ENCODE measurements around the gene SLC6A8.
"Not testable (repeated sequence)": the region's sequence is repeated elsewhere in the genome, so short reads cannot be mapped to it uniquely, and the experiment has no call there.

Gene SLC6A8

DNA sequence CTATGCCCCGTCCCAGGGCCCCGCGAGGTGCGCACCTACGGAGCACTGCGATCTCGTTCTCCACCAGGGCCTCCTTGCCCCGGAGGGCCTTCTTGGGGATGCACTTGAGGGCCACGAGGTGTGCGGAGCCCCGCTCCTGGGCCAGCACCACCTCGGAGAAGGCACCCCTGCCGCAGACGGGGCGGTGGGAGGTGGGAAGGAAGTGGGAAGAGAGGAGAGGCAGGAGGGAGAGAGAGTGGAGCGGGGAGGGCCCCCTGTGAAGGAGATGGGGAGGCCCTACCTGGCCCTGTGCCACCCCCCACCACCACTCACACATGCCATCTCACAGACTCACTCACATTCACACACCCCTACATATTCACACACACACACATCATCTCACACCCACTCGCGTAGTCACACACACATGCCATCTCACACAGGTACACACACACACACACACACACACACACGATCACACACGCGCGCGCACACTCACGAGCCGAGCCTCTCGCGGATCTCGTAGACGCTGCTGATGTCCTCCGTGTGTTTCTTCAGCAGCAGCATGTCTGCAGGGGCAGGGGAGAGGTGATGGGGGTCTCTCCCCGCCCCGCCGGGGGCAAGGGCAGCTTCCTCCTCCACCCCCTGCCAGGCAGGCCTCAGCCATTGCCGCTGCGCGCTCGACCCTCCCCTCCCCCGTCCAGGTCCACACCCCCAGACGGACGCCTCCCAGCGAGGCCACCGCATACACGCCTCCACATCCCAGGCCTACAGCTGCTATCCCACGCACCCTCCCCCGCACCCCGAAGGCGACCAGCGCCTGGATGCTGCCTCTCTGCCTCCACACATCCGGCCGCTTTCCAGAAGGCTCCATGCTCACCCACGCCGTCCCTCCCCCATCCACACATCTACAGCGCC is 14.9 kb upstream of the SLC6A8 start:
- no peak for DNase-seq

DNA sequence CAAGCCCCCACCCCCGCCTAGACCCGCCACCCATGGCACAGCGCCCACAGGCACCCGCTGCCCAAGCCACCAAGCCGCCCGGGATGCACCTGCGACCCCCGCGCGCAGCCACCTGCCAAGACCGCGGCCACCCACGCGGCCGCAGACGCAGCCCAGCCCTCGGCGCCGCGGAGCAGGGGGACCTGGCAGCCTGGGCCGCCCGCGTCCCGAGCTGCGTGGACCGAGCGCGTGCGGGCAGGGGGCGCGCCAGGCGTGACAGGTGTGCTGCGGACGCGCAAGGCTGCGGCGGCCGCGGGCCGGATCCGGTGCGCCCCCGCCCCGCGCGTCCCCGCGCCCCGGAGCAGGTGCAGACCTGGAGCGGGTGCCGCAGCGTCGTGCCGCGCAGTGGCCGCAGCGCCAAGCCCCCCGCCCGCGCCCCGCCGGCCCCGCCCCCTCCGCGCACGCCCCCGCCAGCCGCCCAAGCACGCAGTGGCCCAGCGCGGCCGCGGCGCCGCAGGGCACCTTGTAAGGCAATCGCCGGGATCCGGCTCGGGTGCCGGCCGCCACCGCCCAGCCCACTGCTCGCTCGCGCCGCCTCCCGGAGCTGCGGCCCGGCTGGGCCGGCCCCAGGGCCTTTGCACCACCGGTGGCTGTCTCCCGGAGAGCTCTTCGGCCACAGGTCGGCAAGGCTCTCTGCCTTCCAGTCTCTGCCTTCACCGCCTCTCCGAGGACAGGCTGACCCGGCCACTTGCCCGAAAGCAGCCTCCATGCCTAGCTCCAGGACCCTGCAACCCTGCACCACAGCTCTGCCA is 14.1 kb upstream of the SLC6A8 start, which contains the start of gene PNCK:
PNCK (minus strand) TSS at position 386 of the 791 bp plus-strand sequence. CDS start 737 bp downstream, outside the sequence.
- DNase-seq = no peak

DNA sequence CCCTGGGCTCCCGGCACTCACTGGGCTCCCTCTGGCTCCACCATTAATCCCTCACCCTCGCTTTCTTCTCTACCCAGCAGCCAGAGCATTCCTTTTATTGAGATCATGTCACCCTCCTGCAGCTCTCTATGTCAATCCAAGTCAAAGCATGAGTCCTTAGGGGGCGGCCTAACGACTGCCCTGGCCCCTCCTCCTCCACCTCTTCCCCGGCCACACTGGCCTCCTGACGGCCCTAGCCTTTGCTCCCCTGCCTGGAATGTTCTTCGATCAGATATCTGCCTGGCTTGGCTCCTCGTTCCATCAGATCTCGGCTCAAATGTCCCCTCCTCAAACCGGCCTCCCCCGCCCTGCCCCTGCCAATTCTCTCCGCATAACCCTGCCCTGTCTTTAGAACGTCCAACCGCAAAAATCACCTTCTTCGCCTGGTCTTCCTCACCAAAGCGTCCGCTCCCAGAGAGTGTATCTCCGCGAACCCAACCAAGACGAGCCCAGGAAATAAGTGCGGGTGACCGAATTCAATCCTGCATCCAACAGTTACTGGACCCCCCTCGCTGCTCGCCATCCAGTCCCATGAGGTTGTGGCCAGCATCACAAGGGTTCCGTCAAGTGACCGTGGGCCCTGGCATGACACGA is 13.4 kb upstream of the SLC6A8 start:
- no peak for DNase-seq

DNA sequence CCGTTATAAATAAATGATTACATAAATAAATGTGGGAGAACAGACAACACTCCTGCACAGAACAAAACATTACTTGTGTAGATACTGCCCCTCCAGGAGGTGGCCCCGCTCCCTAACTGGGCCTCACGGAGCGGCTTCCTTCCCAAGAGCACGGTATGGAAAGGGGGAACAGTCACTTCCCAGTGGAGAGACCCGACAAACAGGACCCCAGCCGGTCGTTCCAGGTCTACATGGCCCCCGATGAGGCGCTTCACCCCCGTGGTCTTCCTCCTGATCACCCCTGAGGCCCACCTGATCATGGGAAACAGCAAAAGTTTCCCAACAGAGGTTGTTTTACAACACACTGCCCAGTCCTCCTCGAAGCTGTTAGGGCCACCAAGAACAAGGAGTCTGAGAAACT is 6.6 kb upstream of the SLC6A8 start:
- DNase-seq = no peak

DNA sequence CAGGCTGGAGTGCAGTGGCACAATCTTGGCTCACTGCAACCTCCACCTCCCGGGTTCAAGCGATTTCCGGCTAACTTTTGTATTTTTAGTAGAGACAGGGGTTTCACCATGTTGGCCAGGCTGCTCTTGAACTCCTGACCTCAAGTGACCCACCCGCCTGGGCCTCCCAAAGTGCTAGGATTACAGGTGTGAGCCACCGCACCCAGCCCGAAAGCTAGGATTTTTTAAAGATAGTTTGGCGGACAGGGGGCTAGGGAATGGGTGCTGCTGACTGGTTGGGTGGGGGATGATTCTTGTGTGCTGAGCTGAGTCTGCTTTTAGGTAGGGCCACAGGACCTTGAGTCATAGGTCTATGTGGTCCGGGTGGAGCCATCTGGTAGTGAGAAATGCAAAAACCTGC is 4.2 kb upstream of the SLC6A8 start:
- DNase-seq = not testable (repeated sequence)

DNA sequence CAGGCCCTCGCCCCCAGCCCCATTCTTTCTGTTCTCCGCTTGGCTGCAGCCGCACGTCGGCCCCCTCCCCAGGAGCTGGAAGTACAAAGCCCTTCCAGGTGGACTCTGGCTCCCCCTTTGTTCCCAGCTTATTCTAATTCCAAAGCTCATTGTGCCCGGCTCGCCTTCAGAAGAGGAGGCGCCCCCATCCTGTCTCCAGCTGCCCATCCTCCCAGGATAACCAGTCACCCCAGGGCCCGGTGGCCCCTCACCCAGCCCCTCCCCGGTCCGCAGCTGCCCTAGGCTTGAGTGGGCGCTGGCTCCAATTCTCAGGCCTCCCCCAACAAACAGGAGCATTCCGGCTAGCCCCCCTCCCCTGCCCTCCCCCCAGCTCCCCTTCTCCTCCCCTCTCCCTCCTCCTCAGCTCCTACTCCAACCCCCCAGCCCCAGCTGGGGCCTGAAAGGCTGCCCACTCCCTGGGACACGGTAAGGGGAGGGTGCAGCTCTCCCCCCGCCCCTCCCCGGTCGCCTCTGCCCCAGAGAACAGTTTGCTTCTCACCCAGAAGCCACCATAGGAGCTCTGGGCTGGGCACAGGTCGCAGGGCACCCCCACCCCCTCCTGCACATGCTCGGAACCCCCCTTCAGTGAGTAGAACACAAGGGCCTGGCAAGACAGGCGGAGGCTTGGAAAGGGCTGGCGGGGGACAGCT is 3.1 kb upstream of the SLC6A8 start:
- no peak for DNase-seq

DNA sequence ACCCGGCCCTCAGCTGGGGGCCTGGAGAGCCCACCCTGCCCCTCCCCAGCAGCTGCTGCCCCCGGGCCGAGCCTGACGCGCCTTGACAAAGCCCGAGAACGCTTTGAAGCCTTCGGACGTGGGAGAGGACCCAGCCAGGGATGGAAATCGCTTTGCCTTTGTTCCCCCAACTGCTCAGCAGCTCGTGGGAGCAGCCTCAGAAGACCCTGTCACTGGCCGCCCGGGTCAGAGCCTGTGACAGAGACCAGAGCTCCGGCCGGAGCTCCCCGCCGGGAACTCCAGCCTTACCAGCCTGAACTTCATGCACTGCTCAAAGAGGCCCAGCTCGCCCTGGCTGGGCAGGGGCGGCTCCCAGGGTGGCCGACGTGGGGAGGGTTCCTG is 2.6 kb upstream of the SLC6A8 start:
- DNase-seq = no peak

DNA sequence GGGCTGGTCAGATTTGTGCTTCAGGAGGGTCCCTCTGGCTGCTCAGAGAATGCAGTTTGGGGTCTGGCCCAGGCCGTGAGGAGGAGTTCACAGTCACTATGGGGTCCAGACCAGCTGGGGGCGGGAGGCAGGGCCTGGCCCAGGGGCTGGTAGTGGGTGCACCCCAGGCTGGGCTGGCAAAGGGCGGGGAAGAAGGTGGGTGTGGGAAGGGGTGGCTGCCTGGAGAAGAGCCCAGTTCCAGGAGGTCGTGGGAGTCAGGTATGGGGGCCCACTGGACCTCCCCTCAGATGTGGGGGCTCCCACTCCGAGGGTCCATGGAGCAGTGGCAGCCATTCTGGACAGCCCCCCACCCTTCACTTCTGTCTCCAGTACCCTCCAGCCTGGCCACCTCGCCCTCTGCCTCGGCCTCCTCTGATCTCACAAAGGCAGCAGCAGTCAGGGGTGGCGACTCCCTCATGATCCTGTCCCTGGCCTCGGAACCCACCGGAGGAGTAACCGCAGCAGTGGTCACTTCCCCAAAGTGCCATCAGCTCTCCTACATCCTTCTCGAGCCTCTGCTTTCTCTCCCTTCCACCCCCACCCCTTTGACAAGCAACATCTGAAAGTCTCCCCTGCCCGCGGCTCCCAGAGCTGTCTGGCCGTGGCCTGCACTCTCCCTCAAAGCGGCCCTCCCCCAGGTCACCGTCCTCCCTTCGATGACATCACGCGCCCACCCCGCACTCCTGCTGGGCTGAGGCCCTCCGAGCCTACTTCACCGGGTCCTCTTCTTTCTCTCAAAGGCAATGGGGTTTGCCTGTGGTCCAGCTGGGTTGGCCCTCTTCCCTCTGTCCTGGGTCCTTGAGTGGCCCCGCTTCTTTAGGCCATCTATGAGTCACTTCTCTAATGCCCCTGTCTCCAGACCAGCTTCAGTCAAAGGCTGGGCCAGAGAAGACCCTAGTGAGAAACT is 1.7 kb upstream of the SLC6A8 start:
- DNase-seq = no peak

DNA sequence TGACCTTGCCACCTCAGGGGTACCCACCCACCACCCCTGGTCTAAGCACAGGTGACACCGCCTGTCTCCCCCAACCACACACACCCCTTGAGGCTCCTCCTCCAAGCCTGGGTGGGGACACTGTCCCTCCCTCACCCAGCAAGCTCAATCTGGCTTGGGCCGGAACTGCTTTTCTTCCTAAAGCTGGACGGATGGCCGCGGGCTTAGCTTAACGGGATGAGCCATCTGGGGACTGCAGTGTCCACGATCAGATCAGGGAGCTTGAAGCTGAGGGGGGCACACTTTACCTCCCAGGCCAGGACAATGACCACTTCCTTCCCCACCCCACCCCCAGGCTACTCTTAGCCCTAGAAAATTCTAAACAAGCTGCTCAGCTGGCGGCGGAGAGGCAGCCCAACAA is 1.0 kb upstream of the SLC6A8 start:
- DNase-seq = no peak

DNA sequence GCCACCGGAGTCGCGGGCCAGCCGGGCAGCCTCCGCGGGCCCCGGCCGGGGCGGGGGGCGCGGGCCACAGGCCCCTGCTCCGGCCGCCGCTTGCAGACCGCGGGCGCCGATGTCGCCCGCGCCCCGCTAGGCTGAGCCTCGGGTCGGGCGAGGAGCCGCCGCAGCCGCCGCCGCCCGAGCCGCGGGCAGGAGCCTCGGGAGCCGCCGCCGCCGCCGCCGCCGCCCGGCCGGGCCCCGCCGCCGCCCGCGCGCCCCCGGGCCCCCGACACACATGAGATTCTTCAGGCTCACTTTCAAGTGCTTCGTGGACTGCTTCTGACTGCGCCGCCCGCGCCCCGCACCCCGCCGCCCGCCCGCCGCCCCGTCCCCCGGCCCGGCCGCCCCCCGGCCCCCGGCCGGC is 345 bp downstream of the SLC6A8 start:
- DNase-seq = peak; percentile 1

DNA sequence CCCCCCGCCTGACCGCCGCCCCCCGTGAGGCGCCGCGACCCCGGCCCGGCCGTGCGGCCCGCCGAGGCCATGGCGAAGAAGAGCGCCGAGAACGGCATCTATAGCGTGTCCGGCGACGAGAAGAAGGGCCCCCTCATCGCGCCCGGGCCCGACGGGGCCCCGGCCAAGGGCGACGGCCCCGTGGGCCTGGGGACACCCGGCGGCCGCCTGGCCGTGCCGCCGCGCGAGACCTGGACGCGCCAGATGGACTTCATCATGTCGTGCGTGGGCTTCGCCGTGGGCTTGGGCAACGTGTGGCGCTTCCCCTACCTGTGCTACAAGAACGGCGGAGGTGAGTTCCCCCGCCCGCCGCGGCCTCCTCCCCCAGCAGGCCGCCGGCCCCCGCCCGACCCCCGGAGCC is 780 bp downstream of the SLC6A8 start:
- DNase-seq = no peak

DNA sequence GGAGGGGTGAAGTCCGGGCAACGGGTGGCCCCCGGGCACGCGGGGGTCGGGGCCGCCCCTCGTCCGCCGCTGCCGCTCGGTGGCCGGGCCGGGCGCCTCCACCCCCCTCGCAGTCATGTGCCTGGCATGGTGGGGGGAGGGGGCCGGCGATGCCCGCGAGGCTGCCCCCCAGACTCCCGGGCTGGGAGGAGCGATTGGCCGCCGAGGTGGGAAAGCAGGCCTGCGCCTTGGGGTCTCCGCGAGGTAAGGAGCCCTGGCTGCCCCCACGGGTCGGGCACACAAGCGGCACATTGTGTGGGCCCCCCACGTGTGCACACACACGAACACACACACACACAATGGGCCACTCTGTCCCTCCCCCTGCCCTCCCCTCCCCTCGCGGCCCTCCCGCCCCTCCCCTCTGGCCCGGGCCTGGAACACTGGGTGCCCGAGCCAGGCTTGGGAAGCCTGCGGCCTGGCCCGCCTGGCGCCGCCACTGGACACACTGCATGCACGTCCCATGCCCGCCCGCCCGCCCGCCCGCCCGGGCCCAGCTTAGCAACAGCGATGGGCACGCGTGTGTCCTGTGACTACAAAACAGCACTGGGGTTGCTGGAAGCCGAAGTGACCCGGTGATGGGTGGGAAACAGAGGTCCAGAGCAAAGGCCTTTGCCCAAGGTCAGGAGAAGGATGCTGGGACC is 1.3 kb downstream of the SLC6A8 start:
- peak; percentile 13 for DNase-seq

DNA sequence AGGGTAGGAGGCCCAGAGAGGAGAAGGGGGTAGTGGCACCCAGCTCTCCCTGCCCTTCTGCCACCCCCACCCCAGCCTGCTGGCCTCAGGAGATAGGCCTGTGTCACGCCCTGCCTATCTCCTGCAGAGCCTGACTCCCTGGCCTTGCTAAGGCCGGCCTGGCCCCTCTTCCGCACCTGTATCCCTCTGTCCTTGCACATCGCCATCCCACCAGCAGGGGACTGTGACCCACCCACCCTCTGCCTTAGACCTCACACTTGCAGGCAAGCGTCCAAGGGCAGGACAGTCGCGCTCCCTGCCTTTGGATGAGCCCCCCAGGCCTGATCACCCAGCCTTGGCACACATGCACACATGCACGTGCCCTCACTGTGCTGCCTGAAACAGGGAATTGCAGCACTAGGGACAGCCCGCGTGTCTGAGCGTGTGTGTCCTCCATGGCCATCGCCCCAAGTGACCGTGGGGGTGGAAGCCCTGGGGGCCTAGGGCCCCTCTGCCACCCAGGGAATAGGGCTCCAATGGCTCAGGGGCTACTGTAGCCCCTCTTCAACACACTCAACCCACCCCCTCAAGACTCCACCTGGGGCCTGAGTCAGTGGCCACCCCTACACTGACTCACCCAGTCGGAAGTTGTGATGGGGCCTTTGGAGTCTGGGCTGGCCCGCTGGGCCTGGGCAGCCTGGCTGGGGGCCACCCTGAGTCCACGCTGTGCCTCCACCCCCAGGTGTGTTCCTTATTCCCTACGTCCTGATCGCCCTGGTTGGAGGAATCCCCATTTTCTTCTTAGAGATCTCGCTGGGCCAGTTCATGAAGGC is 2.1 kb downstream of the SLC6A8 start:
- DNase-seq = no peak

DNA sequence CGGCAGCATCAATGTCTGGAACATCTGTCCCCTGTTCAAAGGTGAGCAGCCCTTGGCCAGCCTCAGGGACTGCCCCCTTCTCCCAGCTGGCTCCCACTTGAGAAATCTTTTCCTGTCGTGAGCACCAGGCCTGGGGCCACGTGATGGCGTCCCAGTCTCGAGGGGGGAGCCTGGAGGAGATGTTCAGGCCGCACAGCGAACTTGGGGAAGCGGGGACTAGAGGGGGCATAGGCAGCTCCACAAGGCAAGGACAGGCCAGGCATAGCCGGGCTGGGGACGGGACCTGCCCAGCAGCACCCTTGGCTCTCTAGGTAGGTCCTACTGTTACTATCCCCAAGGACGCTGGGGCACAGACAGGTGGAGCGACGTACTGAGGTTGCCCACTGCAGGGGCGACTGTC is 2.7 kb downstream of the SLC6A8 start:
- no peak for DNase-seq

DNA sequence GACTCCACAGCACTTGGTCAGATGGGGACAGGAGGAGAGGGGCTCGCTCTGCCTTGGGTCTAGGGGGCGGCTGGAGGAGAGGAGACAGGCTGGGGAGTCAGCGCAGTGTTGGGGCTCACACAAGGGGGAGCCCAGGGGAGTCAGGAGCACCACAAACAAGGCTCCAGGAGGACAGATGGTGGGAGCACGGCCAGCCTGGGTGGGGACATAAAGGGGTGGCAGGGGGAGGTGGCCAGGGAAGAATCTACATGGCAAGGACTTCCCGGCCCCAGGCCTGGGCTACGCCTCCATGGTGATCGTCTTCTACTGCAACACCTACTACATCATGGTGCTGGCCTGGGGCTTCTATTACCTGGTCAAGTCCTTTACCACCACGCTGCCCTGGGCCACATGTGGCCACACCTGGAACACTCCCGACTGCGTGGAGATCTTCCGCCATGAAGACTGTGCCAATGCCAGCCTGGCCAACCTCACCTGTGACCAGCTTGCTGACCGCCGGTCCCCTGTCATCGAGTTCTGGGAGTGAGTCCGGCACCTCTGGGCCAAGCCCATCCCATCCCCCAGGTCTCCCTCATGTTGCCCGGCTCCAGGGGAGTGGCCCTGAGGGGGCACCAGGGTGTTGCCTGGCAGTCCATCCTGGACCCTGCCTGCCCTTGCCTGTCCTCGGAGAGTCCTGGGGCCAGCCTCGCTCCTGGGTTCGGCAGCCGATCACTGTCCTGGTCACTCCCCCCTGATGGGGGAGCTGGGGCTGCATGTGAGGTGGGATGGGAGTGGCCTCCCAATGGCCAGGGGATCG is 3.5 kb downstream of the SLC6A8 start:
- not testable (repeated sequence) for DNase-seq

DNA sequence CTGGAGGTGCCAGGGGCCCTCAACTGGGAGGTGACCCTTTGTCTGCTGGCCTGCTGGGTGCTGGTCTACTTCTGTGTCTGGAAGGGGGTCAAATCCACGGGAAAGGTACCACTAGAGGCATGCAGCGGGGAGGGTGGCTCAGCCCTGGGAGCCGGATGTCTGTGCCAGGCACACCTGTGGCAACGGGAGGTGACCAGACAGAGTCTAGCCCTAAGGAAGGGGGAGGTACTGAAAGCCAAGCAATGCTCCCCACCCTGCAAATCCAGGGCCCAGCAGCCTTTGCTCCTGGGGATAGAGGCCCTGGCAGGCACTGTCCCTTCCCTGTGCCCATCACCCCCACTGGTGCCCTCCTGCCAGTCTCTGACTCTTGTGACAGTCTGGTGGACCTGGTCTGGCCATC is 4.3 kb downstream of the SLC6A8 start:
- no peak for DNase-seq

DNA sequence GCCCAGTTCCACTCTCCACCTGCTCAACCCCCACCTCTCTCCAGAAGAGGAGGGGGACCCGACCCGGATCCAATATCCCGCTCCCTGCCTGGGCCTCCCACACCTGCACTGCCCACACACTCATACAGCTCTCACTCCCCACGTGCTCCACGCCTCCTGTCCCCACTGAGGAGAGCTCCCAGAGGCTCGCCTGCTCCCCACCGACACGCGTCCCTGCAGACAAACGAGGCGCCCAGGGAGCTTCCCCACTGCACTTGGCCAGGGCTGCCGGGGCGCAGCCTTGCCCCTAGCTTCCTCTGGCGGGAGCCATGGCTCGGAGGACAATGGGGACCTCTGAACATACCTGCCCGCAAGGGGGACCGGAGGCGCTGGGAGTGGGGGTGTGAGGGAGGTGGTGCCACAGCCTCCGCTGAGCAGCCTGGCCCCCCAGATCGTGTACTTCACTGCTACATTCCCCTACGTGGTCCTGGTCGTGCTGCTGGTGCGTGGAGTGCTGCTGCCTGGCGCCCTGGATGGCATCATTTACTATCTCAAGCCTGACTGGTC is 5.0 kb downstream of the SLC6A8 start:
- DNase-seq = no peak

DNA sequence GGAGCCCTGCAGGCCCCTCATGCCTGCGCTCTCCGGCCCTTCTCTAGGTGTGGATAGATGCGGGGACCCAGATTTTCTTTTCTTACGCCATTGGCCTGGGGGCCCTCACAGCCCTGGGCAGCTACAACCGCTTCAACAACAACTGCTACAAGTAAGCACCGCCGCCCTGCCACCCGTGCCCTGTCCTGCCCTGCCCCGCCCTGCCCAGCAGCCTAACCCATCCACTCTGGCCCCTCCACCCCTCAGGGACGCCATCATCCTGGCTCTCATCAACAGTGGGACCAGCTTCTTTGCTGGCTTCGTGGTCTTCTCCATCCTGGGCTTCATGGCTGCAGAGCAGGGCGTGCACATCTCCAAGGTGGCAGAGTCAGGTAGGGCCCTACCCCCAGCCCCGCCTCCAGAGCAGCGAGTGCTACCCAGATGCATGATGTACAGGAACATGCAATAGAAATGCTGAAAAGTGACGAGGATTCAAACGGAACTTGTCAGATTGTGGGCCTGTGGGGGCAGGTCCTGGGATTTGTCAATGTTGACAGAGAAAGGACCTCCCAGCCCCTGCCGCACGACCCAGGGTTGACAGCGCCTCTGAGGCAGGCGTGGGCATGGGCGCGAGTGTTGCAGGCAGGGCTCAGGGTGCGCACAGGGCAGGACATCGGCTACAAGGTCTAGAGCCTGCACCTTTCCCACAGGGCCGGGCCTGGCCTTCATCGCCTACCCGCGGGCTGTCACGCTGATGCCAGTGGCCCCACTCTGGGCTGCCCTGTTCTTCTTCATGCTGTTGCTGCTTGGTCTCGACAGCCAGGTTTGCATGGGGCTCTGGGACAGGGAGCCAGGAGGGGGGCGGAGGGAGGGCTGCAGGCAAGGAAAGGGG is 5.7 kb downstream of the SLC6A8 start:
- no peak for DNase-seq

Data from HCEC 1CT (cell line).